Fibroblast of lung (primary cell): Measurements from ENCODE around the gene RNFT2.

Source experiments
- EZH2 ChIP-seq: IDR thresholded peaks from 2 replicates; pipeline ENCODE4 v1.5.1; 2012; ENCODE audit warnings: low read length, control low read depth, mild to moderate bottlenecking; ENCODE audit errors: missing control alignments
- TF ChIP-seq, protein P1 (sequence below), 2 donors: IDR thresholded peaks in 1 of 2; conservative IDR thresholded peaks in 1 of 2; 1 replicate in 1 of 2; 2 replicates in 1 of 2; pipeline ENCODE4 v1.5.1; 2011 to 2012; ENCODE audit warnings: low read length in 2 of 2, control low read depth in 1 of 2, inconsistent platforms in 1 of 2, low read depth in 1 of 2, mild to moderate bottlenecking in 1 of 2

DNA sequence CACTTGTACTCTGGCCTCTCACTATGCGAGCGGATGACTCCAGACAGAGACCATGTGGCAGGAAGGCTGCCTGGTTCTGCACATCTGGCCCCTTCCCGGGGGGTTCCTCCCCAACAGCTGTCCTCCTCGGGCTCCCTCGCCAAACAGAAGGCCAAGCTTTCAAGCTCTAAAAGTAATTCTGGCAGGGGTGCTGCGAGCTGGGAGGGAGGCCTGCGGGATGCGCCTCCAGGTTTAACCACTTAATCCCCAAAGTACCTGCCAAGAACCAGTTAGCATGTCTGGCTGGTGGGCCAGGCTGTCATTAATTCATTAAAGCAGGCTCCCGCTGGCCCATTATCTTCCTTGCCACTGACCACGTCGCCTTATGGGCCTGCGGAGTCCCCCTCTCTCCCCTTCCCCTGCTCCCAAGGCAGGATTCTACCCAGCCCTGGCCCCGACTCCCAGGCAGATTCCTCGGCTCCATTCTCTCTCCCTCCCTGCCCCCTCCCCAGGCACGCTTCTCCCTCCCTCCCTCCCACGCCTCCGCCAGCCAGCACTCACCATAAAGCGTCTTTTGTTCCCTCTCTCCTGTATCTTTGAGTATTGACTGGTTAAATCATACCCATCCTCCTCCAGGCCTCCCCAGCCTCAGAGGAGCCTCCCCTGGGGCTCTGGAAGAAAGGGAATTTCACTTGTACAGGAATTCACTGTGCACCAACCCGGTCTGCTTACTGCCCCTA lies 138.2 kb downstream of the RNFT2 start:
- TF ChIP-seq, protein P1, sequence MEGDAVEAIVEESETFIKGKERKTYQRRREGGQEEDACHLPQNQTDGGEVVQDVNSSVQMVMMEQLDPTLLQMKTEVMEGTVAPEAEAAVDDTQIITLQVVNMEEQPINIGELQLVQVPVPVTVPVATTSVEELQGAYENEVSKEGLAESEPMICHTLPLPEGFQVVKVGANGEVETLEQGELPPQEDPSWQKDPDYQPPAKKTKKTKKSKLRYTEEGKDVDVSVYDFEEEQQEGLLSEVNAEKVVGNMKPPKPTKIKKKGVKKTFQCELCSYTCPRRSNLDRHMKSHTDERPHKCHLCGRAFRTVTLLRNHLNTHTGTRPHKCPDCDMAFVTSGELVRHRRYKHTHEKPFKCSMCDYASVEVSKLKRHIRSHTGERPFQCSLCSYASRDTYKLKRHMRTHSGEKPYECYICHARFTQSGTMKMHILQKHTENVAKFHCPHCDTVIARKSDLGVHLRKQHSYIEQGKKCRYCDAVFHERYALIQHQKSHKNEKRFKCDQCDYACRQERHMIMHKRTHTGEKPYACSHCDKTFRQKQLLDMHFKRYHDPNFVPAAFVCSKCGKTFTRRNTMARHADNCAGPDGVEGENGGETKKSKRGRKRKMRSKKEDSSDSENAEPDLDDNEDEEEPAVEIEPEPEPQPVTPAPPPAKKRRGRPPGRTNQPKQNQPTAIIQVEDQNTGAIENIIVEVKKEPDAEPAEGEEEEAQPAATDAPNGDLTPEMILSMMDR (conservative IDR thresholded peaks at IDR 0.05 in 1 of 2, IDR thresholded peaks at IDR 0.05 in 1 of 2; ENCODE audit: low read depth in 1 of 2, low read length in 2 of 2) = no peak
- no peak for TF ChIP-seq EZH2
